Natural killer cell (primary cell): ENCODE results near the gene KLK14. TPM values are rescaled to one million over a fixed set of nuclear protein-coding genes. Genes with fewer than 3 reads are reported as not detected.

ENCODE experiments used
- ATAC-seq, 3 donors: fragments of 150-1000 bp in 2 of 3; fragments of 200-7000 bp in 1 of 3; cut with Tn5 transposase; 1 replicate in 1 of 3; 2 replicates in 2 of 3; pipeline ENCODE4 v1.10.0; 2021; ENCODE audit warnings: mild to moderate bottlenecking in 2 of 3, moderate library complexity in 2 of 3
- DNase-seq, 2 donors: peaks; one replicate each; pipeline versions ENCODE4 v3.0.0 to v3.0.0-alpha.2; 2013 to 2021; ENCODE audit warnings: mixed read lengths in 1 of 2
- H3K27ac ChIP-seq: one replicate; pipeline ENCODE4 v1.5.1; 2013; ENCODE audit warnings: mild to moderate bottlenecking, low read length
- H3K27me3 ChIP-seq: one replicate; pipeline ENCODE4 v1.6.1; 2013; ENCODE audit warnings: low read length; ENCODE audit not compliant: control insufficient read depth, insufficient read depth
- H3K36me3 ChIP-seq: one replicate; pipeline ENCODE4 v1.6.1; 2013; ENCODE audit warnings: low read length; ENCODE audit not compliant: control insufficient read depth, insufficient read depth
- H3K4me1 ChIP-seq: one replicate; pipeline ENCODE4 v1.6.1; 2013; ENCODE audit warnings: low read length; ENCODE audit not compliant: control insufficient read depth, insufficient read depth
- H3K4me3 ChIP-seq: one replicate; pipeline ENCODE4 v1.5.1; 2013; ENCODE audit warnings: low read length
- H3K9me3 ChIP-seq: one replicate; pipeline ENCODE4 v1.6.1; 2013; ENCODE audit warnings: low read length; ENCODE audit not compliant: control insufficient read depth, insufficient read depth
- H3K27ac Mint-ChIP-seq, 2 donors: one replicate each; pipeline ENCODE4 v1.8.0; 2022; ENCODE audit warnings: mild to moderate bottlenecking in 2 of 2, mixed read lengths in 2 of 2, moderate library complexity in 1 of 2
- H3K27me3 Mint-ChIP-seq, 2 donors: one replicate each; pipeline ENCODE4 v1.8.0; 2022; ENCODE audit warnings: low read depth in 2 of 2, mixed read lengths in 2 of 2
- H3K36me3 Mint-ChIP-seq: one replicate; pipeline ENCODE4 v1.8.0; 2022; ENCODE audit warnings: mixed read lengths
- H3K4me1 Mint-ChIP-seq, 2 donors: one replicate each; pipeline ENCODE4 v1.8.0; 2022; ENCODE audit warnings: mixed read lengths in 2 of 2
- H3K4me3 Mint-ChIP-seq: one replicate; pipeline ENCODE4 v1.8.0; 2022; ENCODE audit warnings: mild to moderate bottlenecking, moderate library complexity, mixed read lengths
- H3K9me3 Mint-ChIP-seq, 2 donors: one replicate each; pipeline ENCODE4 v1.8.0; 2022; ENCODE audit warnings: mixed read lengths in 2 of 2
- WGBS: methylation state at CpG from one replicate; pipeline ENCODE4 v1.1.7; 2013; ENCODE audit warnings: missing lambda C conversion rate; ENCODE audit not compliant: insufficient coverage; 5-methylcytosine and 5-hydroxymethylcytosine counted together
- intact Hi-C: fragments of 100-400 bp; cut with micrococcal nuclease; formaldehyde crosslinking; loops from one replicate; pipeline ENCODE4 v1.14.2; 2022
- total RNA-seq, 4 donors: library from RNA; stranded (reverse); fragments of 120-200 nt in 1 of 4; gene quantifications; one replicate each; pipeline versions ENCODE4 v1.2.3 to v1.2.4, GENCODE V29; 2013 to 2022
- TF ChIP-seq, protein P1 (sequence below): fragments of 200-600 bp; IDR thresholded peaks from one replicate; pipeline ENCODE4 v1.8.0; 2022; ENCODE audit warnings: antibody characterized with exemption

Gene KLK14
- total RNA-seq, 3 donors from 2014 or later (not counting 1 experiment from before 2014, with no cell fraction given), result 0.64 to 1.3 (median 1.1) TPM

- H3K4me1 ChIP-seq, result peaks cover 19% of the 10 kb centered on the region
- no peaks in the 10 kb centered on the region for H3K27me3 ChIP-seq
- Mint-ChIP-seq H3K36me3 (no peaks in the 10 kb centered on the region), H3K27ac (no peak overlapping the region), H3K4me3 (no peak overlapping the region), H3K9me3 (no peaks in the 10 kb centered on the region), H3K27me3 (no peaks in the 10 kb centered on the region), H3K4me1 (peaks cover 9 to 13% of the 10 kb centered on the region in 2 donors)
- intact Hi-C loops, result loop anchor here (5.0 to 10.0 kb wide), 2 partner anchors 71 to 158 kb away; no protein-coding TSS in a partner anchor
- no peak overlapping the region for H3K4me3 ChIP-seq
- 92% methylated on average over 8 of the region's 8 CpGs for WGBS
- no peaks in the 10 kb centered on the region for H3K9me3 ChIP-seq
- TF ChIP-seq, protein P1, sequence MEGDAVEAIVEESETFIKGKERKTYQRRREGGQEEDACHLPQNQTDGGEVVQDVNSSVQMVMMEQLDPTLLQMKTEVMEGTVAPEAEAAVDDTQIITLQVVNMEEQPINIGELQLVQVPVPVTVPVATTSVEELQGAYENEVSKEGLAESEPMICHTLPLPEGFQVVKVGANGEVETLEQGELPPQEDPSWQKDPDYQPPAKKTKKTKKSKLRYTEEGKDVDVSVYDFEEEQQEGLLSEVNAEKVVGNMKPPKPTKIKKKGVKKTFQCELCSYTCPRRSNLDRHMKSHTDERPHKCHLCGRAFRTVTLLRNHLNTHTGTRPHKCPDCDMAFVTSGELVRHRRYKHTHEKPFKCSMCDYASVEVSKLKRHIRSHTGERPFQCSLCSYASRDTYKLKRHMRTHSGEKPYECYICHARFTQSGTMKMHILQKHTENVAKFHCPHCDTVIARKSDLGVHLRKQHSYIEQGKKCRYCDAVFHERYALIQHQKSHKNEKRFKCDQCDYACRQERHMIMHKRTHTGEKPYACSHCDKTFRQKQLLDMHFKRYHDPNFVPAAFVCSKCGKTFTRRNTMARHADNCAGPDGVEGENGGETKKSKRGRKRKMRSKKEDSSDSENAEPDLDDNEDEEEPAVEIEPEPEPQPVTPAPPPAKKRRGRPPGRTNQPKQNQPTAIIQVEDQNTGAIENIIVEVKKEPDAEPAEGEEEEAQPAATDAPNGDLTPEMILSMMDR, result no peak
- H3K36me3 ChIP-seq, result peaks cover 4% of the 10 kb centered on the region
- DNase-seq (no peak), ATAC-seq (no peak)
- H3K27ac ChIP-seq, result no peak overlapping the region
Measured at GRCh38 chr19:51093101-51093500, 10.4 kb upstream of the KLK14 start.

- ATAC-seq (no peak), DNase-seq (no peak)
- Histone ChIP-seq H3K4me3 (no peak overlapping the region), H3K27me3 (no peaks in the 10 kb centered on the region), H3K4me1 (peaks cover 11% of the 10 kb centered on the region), H3K27ac (no peak overlapping the region), H3K9me3 (no peaks in the 10 kb centered on the region), H3K36me3 (no peaks in the 10 kb centered on the region)
- 83% methylated on average over 14 of the region's 16 CpGs for WGBS
- Mint-ChIP-seq H3K4me3 (no peak overlapping the region), H3K27me3 (no peaks in the 10 kb centered on the region), H3K9me3 (no peaks in the 10 kb centered on the region), H3K4me1 (peaks cover 7 to 10% of the 10 kb centered on the region in 2 donors), H3K27ac (no peak overlapping the region), H3K36me3 (no peaks in the 10 kb centered on the region)
- TF ChIP-seq, protein P1, result no peak
- intact Hi-C loops, result loop anchor here (5.0 to 10.0 kb wide), 2 partner anchors 70 to 157 kb away; no protein-coding TSS in a partner anchor
Measured at GRCh38 chr19:51091895-51092873, 9.5 kb upstream of the KLK14 start.

- Mint-ChIP-seq H3K36me3 (no peaks in the 10 kb centered on the region), H3K4me3 (no peak overlapping the region), H3K4me1 (peaks cover 0 to 3% of the 10 kb centered on the region in 2 donors), H3K27ac (no peak overlapping the region), H3K9me3 (no peaks in the 10 kb centered on the region), H3K27me3 (no peaks in the 10 kb centered on the region)
- TF ChIP-seq, protein P1, result no peak
- ATAC-seq (no peak), DNase-seq (no peak)
- intact Hi-C loops, result loop anchor here (5.0 to 10.0 kb wide), 2 partner anchors 69 to 156 kb away; no protein-coding TSS in a partner anchor
- H3K36me3 ChIP-seq, result no peaks in the 10 kb centered on the region
- peaks cover 5% of the 10 kb centered on the region for H3K4me1 ChIP-seq
- no peaks in the 10 kb centered on the region for H3K9me3 ChIP-seq
- H3K27me3 ChIP-seq, result no peaks in the 10 kb centered on the region
- H3K27ac ChIP-seq, result no peak overlapping the region
- H3K4me3 ChIP-seq, result no peak overlapping the region
- 93% methylated on average over 10 of the region's 10 CpGs for WGBS
Measured at GRCh38 chr19:51091126-51091525, 8.4 kb upstream of the KLK14 start.
